GM18868 (cell line): ENCODE results near the gene TMA16.

Experiments used
- ATAC-seq: cut with Tn5 transposase; IDR thresholded peaks from one replicate; pipeline ENCODE4 v1.9.1; 2021; ENCODE audit warnings: mild to moderate bottlenecking, moderate library complexity; ENCODE audit not compliant: unreplicated experiment

Gene TMA16

DNA sequence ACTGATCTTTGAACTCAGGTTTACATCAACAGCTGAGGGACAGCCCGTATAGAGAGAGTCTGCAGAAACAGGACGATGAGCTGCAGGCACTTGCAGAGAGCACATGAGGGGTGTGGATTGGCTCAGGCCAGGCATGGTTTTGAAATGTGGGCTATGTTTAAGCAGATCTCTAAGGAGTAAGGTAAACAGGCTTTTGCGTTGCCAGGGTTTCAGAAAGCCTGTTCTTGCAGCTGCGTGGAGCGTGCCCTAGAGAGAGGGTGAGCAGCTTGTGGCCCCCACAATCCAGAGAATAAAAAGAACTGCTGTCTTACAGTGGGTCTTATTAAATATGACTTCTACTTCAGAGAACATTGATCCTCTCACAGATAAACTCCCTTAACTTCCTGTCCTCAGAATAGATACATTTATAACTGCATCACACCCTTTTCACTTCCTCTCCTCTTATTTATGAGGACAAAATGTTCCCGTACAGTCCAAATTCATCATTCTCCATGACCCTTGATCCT is 64.1 kb downstream of the TMA16 start:
- peak; percentile 70 for ATAC-seq

DNA sequence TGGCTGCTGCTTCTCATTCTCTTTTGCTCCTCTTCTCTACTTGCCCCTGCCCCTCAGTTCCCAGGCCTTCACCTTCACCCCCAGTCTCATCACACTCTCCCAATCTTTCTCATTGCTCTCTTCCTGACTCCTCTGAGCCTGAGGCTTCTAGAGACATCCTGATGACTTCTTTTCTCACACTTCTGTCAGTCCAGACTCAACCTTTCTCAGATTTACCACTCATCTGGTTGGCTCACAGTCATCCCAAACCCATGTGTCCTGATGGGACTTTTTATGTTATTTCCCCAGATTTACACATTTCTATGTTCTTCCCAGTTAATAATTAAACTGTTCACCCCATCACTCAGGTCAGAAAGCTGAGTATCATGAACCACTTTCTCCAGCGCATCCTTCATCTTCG is 68.0 kb downstream of the TMA16 start:
- ATAC-seq = no peak

DNA sequence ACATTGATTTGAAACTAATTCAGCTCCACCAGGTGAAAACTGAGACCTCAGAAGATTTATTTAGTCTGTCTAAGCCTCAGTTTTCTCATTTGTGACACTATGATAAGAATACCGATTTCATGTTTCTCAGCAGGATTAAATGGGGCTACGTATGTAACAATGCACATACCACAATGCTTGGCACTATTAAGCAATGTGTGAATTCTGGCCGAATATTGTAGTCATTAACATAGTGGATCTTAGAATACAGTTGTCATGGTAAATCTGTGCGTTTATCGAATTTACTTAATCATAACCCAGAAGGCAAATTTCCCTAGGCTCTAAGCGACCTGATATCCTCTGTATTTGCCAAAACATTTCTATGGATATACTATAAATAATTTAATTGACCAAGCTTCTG is 69.1 kb downstream of the TMA16 start:
- ATAC-seq = no peak

DNA sequence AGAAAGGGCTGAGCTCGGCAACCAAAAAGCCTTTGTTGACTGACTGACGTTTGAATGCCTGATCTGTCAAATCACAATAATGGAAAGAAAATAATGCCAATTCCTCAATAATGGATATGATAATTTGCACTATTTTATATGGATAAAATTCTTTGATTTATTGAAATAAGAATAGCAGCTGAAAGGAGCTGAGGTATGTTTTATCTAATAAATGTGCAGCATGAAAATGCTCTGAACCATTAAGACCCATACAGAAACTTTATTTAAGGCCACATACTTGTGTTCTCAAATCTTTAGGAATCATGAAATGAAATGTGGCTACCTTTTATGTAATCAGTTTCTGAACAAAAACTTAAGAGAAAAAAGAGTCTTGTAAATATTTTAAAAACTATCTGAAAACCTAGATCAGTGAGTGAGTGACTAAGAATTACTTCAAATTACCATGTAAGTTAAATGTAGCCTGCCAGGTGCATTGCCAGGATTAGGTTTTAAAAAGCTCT is 69.8 kb downstream of the TMA16 start:
- ATAC-seq = no peak

DNA sequence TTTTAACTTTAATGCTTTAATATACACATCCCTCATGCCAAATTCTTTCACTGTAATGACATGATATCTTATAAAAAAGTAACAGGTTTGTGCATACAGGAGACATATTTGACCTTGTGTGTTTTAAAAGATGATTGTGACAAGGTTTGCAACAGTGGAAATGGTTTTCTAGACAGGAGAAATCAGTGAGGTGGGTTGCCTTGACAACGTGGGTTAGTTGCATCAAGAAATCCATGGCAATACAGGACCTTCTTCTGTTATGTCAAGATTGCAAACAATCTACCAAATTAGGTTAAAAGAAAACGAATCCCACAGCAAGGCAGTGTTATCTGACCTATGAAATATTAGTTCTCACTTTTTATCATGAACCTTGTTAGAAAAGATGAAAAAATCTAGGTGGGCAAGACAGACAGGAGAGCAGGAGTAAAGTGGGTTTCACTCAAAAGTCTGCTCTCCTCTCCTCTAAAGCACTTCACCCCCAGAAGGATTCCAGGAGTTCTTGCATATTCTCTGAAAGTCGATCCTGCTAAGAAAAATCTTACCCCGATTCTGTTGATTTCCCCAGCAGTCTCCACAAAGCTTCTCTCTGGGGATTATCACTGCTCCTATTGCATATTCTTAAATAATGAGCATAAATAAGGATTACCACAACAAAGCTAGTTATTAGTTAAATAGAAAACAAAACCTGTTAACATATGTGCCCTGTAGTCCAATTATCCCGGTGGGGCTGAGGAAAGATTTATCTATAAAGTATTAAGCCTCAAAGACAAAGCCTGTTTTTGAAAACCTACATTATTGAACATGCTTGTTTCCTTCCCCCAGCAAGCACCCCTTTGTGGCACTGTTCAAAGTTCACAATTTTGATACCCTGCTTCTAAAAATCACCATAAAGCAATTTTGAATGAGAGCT is 71.0 kb downstream of the TMA16 start:
- no peak for ATAC-seq

DNA sequence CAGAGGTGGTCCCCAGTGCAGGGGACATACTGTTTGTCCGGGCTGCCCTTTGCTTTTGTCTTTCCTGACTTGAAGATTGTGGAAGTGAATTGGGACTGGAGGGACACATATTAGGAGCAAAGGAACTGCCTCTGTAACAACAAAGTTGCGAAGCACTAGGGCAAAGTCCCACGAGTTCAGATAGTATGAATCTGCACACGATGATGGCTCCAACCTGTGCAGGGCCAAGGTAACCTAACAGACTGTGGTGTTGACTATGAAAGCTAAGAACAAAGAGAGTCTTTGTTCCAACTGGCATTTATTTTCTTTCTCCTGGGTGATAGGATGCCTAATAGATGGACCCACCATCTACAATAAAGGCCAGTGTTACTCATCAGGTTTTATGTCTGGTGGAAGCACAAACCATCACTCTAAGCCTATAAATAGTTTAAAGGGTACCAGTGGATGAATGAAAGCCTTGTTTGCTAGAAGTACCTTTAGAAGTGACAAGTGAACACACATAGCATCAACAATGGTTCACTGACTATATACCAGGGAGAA is 71.8 kb downstream of the TMA16 start:
- no peak for ATAC-seq

DNA sequence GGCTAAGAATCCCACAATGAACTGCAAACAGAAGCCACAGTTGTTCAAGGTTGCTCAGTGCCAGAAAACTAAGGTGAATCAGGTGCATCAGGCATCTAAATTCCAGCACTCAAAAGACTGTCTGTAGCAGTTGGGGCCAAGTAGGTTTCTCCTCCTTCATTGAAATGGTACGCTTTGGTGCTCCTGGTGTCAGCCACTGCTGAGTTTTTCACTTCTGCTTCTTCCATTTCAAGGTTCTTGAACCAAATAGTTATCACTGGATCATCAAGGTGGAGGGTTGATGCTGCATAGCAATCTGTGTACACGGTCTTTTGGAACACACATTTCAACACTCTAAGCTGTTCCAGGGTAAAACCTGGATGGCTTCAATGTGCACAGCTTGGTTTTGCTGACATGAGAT is 74.4 kb downstream of the TMA16 start:
- ATAC-seq = peak; percentile 98
